Measurements from ENCODE around the gene SF1. TPM values are rescaled to one million over a fixed set of nuclear protein-coding genes. Genes with fewer than 3 reads are reported as not detected.

SF1 gene
- 65.6 and 72.6 TPM in 2 replicates for total RNA-seq

GRCh38 chr11:64778473-64779298, at the start of gene SF1:
SF1 (minus strand) TSS chr11:64778542; CDS start chr11:64778392, 150 bp downstream.

GRCh38 chr11:64810271-64810890, 32.0 kb upstream of the SF1 start, which contains the start of gene MEN1:
MEN1 (minus strand) TSS chr11:64810551; CDS start chr11:64810109, 442 bp downstream.

GRCh38 chr11:64803158-64803845, 25.0 kb upstream of the SF1 start, which contains the start of gene MAP4K2:
MAP4K2 (minus strand) TSS chr11:64803214; CDS start chr11:64803149, 65 bp downstream.

GRCh38 chr11:64759722-64760719, 18.3 kb downstream of the SF1 start, which contains the start of gene PYGM:
PYGM (minus strand) TSS chr11:64759974; CDS start chr11:64759898, 76 bp downstream.

GRCh38 chr11:64743591-64744543, 34.5 kb downstream of the SF1 start, which contains the start of gene RASGRP2:
RASGRP2 (minus strand) TSS chr11:64744142; CDS start chr11:64742866, 1,276 bp downstream.

GRCh38 chr11:64723117-64723906, 55.0 kb downstream of the SF1 start, which contains the start of gene NRXN2:
NRXN2 (minus strand) TSS chr11:64723197; CDS start chr11:64713699, 9,498 bp downstream.

Other genes with a start within 250 kb of the SF1 start
- not detected in 2 replicates for gene SLC22A11, start 222.6 kb downstream of the SF1 start, total RNA-seq
- gene SLC22A12, start 187.3 kb downstream of the SF1 start, total RNA-seq, result not detected in 2 replicates
- 1.1 TPM in 1 of 2 replicates, not detected in the other for gene NRXN2, start 55.3 kb downstream of the SF1 start, total RNA-seq
- 0.46 and 1.6 TPM in 2 replicates for gene RASGRP2, start 34.4 kb downstream of the SF1 start, total RNA-seq
- gene PYGM, start 18.6 kb downstream of the SF1 start, total RNA-seq, result under 0.01 and 0.46 TPM in 2 replicates
- 37.7 and 44.1 TPM in 2 replicates for gene MAP4K2, start 24.7 kb upstream of the SF1 start, total RNA-seq
- gene MEN1, start 32.0 kb upstream of the SF1 start, total RNA-seq, result 13.0 and 13.1 TPM in 2 replicates
- gene CDC42BPG, start 66.1 kb upstream of the SF1 start, total RNA-seq, result 0.15 and 0.32 TPM in 2 replicates
- 62.9 and 73.1 TPM in 2 replicates for gene EHD1, start 100.1 kb upstream of the SF1 start, total RNA-seq
- gene ATG2A, start 138.7 kb upstream of the SF1 start, total RNA-seq, result 7.5 and 11.7 TPM in 2 replicates
- gene PPP2R5B, start 146.1 kb upstream of the SF1 start, total RNA-seq, result 7.8 and 7.9 TPM in 2 replicates
- not detected in 2 replicates for gene GPHA2, start 157.4 kb upstream of the SF1 start, total RNA-seq
- not detected in 2 replicates for gene MAJIN, start 193.6 kb upstream of the SF1 start, total RNA-seq
- gene BATF2, start 218.4 kb upstream of the SF1 start, total RNA-seq, result 0.65 and 12.3 TPM in 2 replicates
- gene ARL2, start 235.6 kb upstream of the SF1 start, total RNA-seq, result 113 and 137 TPM in 2 replicates
- gene SNX15, start 248.9 kb upstream of the SF1 start, total RNA-seq, result 8.1 and 8.5 TPM in 2 replicates

Measured in epithelial cell of umbilical artery (primary cell).